ENCODE results near the gene NACC1.

DNA sequence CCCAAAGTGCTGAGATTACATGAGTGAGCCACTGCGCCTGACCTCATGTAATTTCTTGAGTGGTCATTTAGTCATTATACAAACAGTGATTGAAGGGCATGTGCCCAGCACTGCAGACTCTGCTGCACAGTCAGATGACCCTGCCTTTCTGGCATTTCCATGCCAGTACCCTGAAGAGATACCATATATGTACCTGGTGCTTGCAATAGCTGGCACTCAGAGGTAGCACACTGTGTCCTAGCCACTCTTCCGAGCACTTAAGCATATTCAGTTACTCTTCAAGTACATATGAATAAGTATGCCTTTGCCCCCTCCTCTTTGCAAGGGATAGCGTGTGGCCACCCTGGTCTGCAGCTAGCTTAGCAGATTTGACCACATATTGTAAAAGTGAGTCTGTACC is 16.6 kb downstream of the NACC1 start:
- TF ChIP-seq, protein P1, sequence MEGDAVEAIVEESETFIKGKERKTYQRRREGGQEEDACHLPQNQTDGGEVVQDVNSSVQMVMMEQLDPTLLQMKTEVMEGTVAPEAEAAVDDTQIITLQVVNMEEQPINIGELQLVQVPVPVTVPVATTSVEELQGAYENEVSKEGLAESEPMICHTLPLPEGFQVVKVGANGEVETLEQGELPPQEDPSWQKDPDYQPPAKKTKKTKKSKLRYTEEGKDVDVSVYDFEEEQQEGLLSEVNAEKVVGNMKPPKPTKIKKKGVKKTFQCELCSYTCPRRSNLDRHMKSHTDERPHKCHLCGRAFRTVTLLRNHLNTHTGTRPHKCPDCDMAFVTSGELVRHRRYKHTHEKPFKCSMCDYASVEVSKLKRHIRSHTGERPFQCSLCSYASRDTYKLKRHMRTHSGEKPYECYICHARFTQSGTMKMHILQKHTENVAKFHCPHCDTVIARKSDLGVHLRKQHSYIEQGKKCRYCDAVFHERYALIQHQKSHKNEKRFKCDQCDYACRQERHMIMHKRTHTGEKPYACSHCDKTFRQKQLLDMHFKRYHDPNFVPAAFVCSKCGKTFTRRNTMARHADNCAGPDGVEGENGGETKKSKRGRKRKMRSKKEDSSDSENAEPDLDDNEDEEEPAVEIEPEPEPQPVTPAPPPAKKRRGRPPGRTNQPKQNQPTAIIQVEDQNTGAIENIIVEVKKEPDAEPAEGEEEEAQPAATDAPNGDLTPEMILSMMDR (IDR thresholded peaks at IDR 0.05; ENCODE audit: extremely low read depth in 1 of 2, insufficient read depth in 1 of 2, low read depth in 1 of 2, low read length in 2 of 2), result no peak
- TF ChIP-seq EZH2 (IDR thresholded peaks at IDR 0.05; ENCODE audit: borderline replicate concordance, low read depth, low read length, severe bottlenecking) (no peak), JUN (IDR thresholded peaks at IDR 0.05; ENCODE audit: borderline replicate concordance, insufficient read depth, insufficient read length, low read depth) (no peak), POLR2AphosphoS5 (IDR thresholded peaks at IDR 0.05; ENCODE audit: insufficient read depth, low read depth, low read length) (no peak), POLR2A (IDR thresholded peaks at IDR 0.05; ENCODE audit: low read depth, low read length) (no peak), FOS (IDR thresholded peaks at IDR 0.05; ENCODE audit: borderline replicate concordance, insufficient read depth, low read length) (no peak), GATA2 (IDR thresholded peaks at IDR 0.05; ENCODE audit: insufficient read depth, insufficient read length, low read depth, low read length) (no peak), MYC (IDR thresholded peaks at IDR 0.05; ENCODE audit: low read depth, low read length) (no peak)
- TF ChIP-seq, protein P2, sequence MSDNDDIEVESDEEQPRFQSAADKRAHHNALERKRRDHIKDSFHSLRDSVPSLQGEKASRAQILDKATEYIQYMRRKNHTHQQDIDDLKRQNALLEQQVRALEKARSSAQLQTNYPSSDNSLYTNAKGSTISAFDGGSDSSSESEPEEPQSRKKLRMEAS (IDR thresholded peaks at IDR 0.05; ENCODE audit: insufficient read depth, insufficient read length), result no peak
